ENCODE data around the gene UGGT2.

UGGT2 gene

GRCh38 chr13:96033220-96034015 lies 19.8 kb downstream of the UGGT2 start:
- Histone ChIP-seq H4K20me1 (ENCODE audit: insufficient read depth, low read length) (peaks cover 16% of the 10 kb centered on the region), H3K79me2 (ENCODE audit: low read length) (peaks cover 52% of the 10 kb centered on the region), H2AFZ (ENCODE audit: low read depth, low read length) (no peak overlapping the region), H3K9ac (ENCODE audit: low read length) (no peak overlapping the region), H3K4me1 (ENCODE audit: low read length) (peaks cover 12% of the 10 kb centered on the region), H3K4me3 (ENCODE audit: low read length) (no peak overlapping the region), H3K27me3 (ENCODE audit: low read depth, low read length) (no peaks in the 10 kb centered on the region), H3K27ac (ENCODE audit: low read length) (no peak overlapping the region), H3K36me3 (replicated peaks; ENCODE audit: low read depth, low read length) (peaks cover 17% of the 10 kb centered on the region), H3K4me2 (ENCODE audit: low read length) (peak overlapping the region; percentile 34; the same call in 1 of the 2 replicates), H3K9me3 (ENCODE audit: insufficient read depth, low read length) (no peaks in the 10 kb centered on the region)
- TF ChIP-seq EZH2phosphoT487 (IDR thresholded peaks at IDR 0.05; ENCODE audit: low read depth) (no peak), CTCF (IDR thresholded peaks at IDR 0.05; ENCODE audit: low read depth, low read length) (no peak)

- no peaks in the 10 kb centered on the region for H3K27me3 ChIP-seq (ENCODE audit: low read depth, low read length)
- H3K27ac ChIP-seq (ENCODE audit: low read length), result no peak overlapping the region
- H3K4me1 ChIP-seq (ENCODE audit: low read length), result peaks cover 12% of the 10 kb centered on the region
- H3K79me2 ChIP-seq (ENCODE audit: low read length), result peaks cover 48% of the 10 kb centered on the region
- H3K36me3 ChIP-seq (replicated peaks; ENCODE audit: low read depth, low read length), result peaks cover 17% of the 10 kb centered on the region
- no peak overlapping the region for H3K4me3 ChIP-seq (ENCODE audit: low read length)
- H3K9ac ChIP-seq (ENCODE audit: low read length), result no peak overlapping the region
- peak overlapping the region; percentile 34; the same call in 1 of the 2 replicates for H3K4me2 ChIP-seq (ENCODE audit: low read length)
- no peaks in the 10 kb centered on the region for H3K9me3 ChIP-seq (ENCODE audit: insufficient read depth, low read length)
- TF ChIP-seq CTCF (IDR thresholded peaks at IDR 0.05; ENCODE audit: low read depth, low read length) (no peak), EZH2phosphoT487 (IDR thresholded peaks at IDR 0.05; ENCODE audit: low read depth) (no peak)
- no peak overlapping the region for H2AFZ ChIP-seq (ENCODE audit: low read depth, low read length)
- peaks cover 14% of the 10 kb centered on the region for H4K20me1 ChIP-seq (ENCODE audit: insufficient read depth, low read length)
These were observed 20.5 kb downstream of the UGGT2 start for GRCh38 chr13:96032717-96033116.

GRCh38 chr13:96029002-96029401 lies 24.2 kb downstream of the UGGT2 start:
- peaks cover 14% of the 10 kb centered on the region for H4K20me1 ChIP-seq (ENCODE audit: insufficient read depth, low read length)
- no peaks in the 10 kb centered on the region for H3K27me3 ChIP-seq (ENCODE audit: low read depth, low read length)
- TF ChIP-seq EZH2phosphoT487 (IDR thresholded peaks at IDR 0.05; ENCODE audit: low read depth) (no peak), CTCF (IDR thresholded peaks at IDR 0.05; ENCODE audit: low read depth, low read length) (no peak)
- H3K9ac ChIP-seq (ENCODE audit: low read length), result no peak overlapping the region
- H3K9me3 ChIP-seq (ENCODE audit: insufficient read depth, low read length), result no peaks in the 10 kb centered on the region
- no peak overlapping the region for H3K4me3 ChIP-seq (ENCODE audit: low read length)
- H3K79me2 ChIP-seq (ENCODE audit: low read length), result peaks cover 20% of the 10 kb centered on the region
- H3K4me1 ChIP-seq (ENCODE audit: low read length), result peaks cover 12% of the 10 kb centered on the region
- no peak overlapping the region for H3K4me2 ChIP-seq (ENCODE audit: low read length)
- no peak overlapping the region for H3K27ac ChIP-seq (ENCODE audit: low read length)
- H3K36me3 ChIP-seq (replicated peaks; ENCODE audit: low read depth, low read length), result peaks cover 12% of the 10 kb centered on the region
- no peak overlapping the region for H2AFZ ChIP-seq (ENCODE audit: low read depth, low read length)

GRCh38 chr13:96027496-96027895 lies 25.7 kb downstream of the UGGT2 start:
- no peak overlapping the region for H3K4me3 ChIP-seq (ENCODE audit: low read length)
- TF ChIP-seq CTCF (IDR thresholded peaks at IDR 0.05; ENCODE audit: low read depth, low read length) (no peak), EZH2phosphoT487 (IDR thresholded peaks at IDR 0.05; ENCODE audit: low read depth) (no peak)
- H2AFZ ChIP-seq (ENCODE audit: low read depth, low read length), result no peak overlapping the region
- peaks cover 2% of the 10 kb centered on the region for H4K20me1 ChIP-seq (ENCODE audit: insufficient read depth, low read length)
- no peak overlapping the region for H3K27ac ChIP-seq (ENCODE audit: low read length)
- H3K4me1 ChIP-seq (ENCODE audit: low read length), result peaks cover 2% of the 10 kb centered on the region
- H3K4me2 ChIP-seq (ENCODE audit: low read length), result no peak overlapping the region
- H3K27me3 ChIP-seq (ENCODE audit: low read depth, low read length), result no peaks in the 10 kb centered on the region
- no peaks in the 10 kb centered on the region for H3K9me3 ChIP-seq (ENCODE audit: insufficient read depth, low read length)
- no peak overlapping the region for H3K9ac ChIP-seq (ENCODE audit: low read length)
- peaks cover 7% of the 10 kb centered on the region for H3K36me3 ChIP-seq (replicated peaks; ENCODE audit: low read depth, low read length)
- H3K79me2 ChIP-seq (ENCODE audit: low read length), result peaks cover 5% of the 10 kb centered on the region
